Endothelial cell of umbilical vein (primary cell): Measurements from ENCODE around the gene ATXN10.

ENCODE experiments used
- CTCF ChIP-seq, 2 donors: IDR thresholded peaks; 1 replicate in 1 of 2; 2 replicates in 1 of 2; pipeline ENCODE4 v1.5.1; 2011; ENCODE audit warnings: low read length in 2 of 2, mild to moderate bottlenecking in 2 of 2, moderate library complexity in 2 of 2, control low read depth in 1 of 2, inconsistent platforms in 1 of 2, low read depth in 1 of 2; ENCODE audit not compliant: insufficient read depth in 1 of 2; ENCODE audit errors: extremely low read depth in 1 of 2
- EZH2 ChIP-seq: IDR thresholded peaks from 2 replicates; pipeline ENCODE4 v1.6.1; 2012; ENCODE audit warnings: borderline replicate concordance, low read depth, mild to moderate bottlenecking, moderate library complexity, low read length, inconsistent platforms; ENCODE audit not compliant: severe bottlenecking
- MAX ChIP-seq: IDR thresholded peaks from 2 replicates; pipeline ENCODE4 v1.6.1; 2011; ENCODE audit not compliant: insufficient read depth, insufficient read length
- MYC ChIP-seq: IDR thresholded peaks from one replicate; pipeline ENCODE4 v1.6.1; 2011; ENCODE audit warnings: mild to moderate bottlenecking, low read depth, low read length
- POLR2A ChIP-seq: IDR thresholded peaks from 2 replicates; pipeline ENCODE4 v1.6.1; 2012; ENCODE audit warnings: low read depth, mild to moderate bottlenecking, control low read depth, low read length
- POLR2AphosphoS5 ChIP-seq: IDR thresholded peaks from 2 replicates; pipeline ENCODE4 v1.6.1; 2012; ENCODE audit warnings: low read depth, mild to moderate bottlenecking, control low read depth, low read length, moderate library complexity; ENCODE audit not compliant: insufficient read depth

- TF ChIP-seq CTCF (IDR thresholded peaks at IDR 0.05; ENCODE audit: extremely low read depth in 1 of 2, insufficient read depth in 1 of 2, low read depth in 1 of 2, low read length in 2 of 2) (no peak), POLR2A (no peak), MAX (no peak), MYC (no peak), EZH2 (no peak), POLR2AphosphoS5 (no peak)
Measured at GRCh38 chr22:45785458-45785857, 113.8 kb downstream of the ATXN10 start.
